Measurements from ENCODE around the gene RAB11FIP4. TPM values are rescaled to one million over a fixed set of nuclear protein-coding genes. Genes with fewer than 3 reads are reported as not detected.

RAB11FIP4 gene
- total RNA-seq, 1 experiment from 2014 or later, result 10.8 TPM

GRCh38 chr17:31424944-31425281 is 33.4 kb downstream of the RAB11FIP4 start:
- Histone ChIP-seq H3K27me3 (ENCODE audit: control insufficient read depth, insufficient read depth, low read length) (no peaks in the 10 kb centered on the region), H3K36me3 (ENCODE audit: control insufficient read depth, insufficient read depth, low read length) (no peaks in the 10 kb centered on the region), H3K27ac (ENCODE audit: low read length) (no peak overlapping the region), H3K4me3 (ENCODE audit: low read depth in 2 of 2, low read length in 2 of 2) (no peak overlapping the region), H3K9me3 (ENCODE audit: control insufficient read depth, insufficient read depth, low read depth, low read length) (no peaks in the 10 kb centered on the region), H3K4me1 (ENCODE audit: control insufficient read depth, insufficient read depth, low read length) (no peaks in the 10 kb centered on the region)
- TF ChIP-seq SIN3A (IDR thresholded peaks at IDR 0.05; ENCODE audit: borderline replicate concordance, insufficient read depth, low read depth, low read length), result no peak
- TF ChIP-seq CTCF (IDR thresholded peaks at IDR 0.05), result no peak
- TF ChIP-seq REST (IDR thresholded peaks at IDR 0.05; ENCODE audit: insufficient read depth in 1 of 2, low read depth in 2 of 2, low read length in 1 of 2), result no peak
- TF ChIP-seq TCF7L2 (IDR thresholded peaks at IDR 0.05; ENCODE audit: low read depth, low read length), result no peak
- no peak for TF ChIP-seq POLR2AphosphoS5 (IDR thresholded peaks at IDR 0.05; ENCODE audit: low read depth, low read length)
- ATAC-seq, result no peak
- intact Hi-C loops (cut with micrococcal nuclease; ENCODE audit: unreplicated experiment) (no loop called here), in situ Hi-C loops (cut with HindIII; ENCODE audit: low pct_unique_long_range_greater_than_20kb, low sequenced_read_pairs) (no loop called here)
- ChIA-PET POLR2A (no interaction called here), CTCF (interaction anchor here (0.6 to 1.6 kb wide), 2 partner anchors 12 to 24 kb away, joined by 4 read pairs; no protein-coding TSS in a partner anchor)
- no TSS peak for BruUV-seq (replicated peaks)
- no peak for DNase-seq (ENCODE audit: low read depth, low spot score)

- H3K4me3 ChIP-seq (ENCODE audit: low read depth in 2 of 2, low read length in 2 of 2), result no peak overlapping the region
- H3K36me3 ChIP-seq (ENCODE audit: control insufficient read depth, insufficient read depth, low read length), result no peaks in the 10 kb centered on the region
- in situ Hi-C loops (cut with HindIII; ENCODE audit: low pct_unique_long_range_greater_than_20kb, low sequenced_read_pairs), result no loop called here
- H3K27me3 ChIP-seq (ENCODE audit: control insufficient read depth, insufficient read depth, low read length), result no peaks in the 10 kb centered on the region
- no peak overlapping the region for H3K27ac ChIP-seq (ENCODE audit: low read length)
- CTCF ChIA-PET, result interaction anchor here (0.6 to 1.6 kb wide), 2 partner anchors 12 to 25 kb away, joined by 4 read pairs; no protein-coding TSS in a partner anchor
- H3K4me1 ChIP-seq (ENCODE audit: control insufficient read depth, insufficient read depth, low read length), result no peaks in the 10 kb centered on the region
- no TSS peak for BruUV-seq (replicated peaks)
- TF ChIP-seq SIN3A (IDR thresholded peaks at IDR 0.05; ENCODE audit: borderline replicate concordance, insufficient read depth, low read depth, low read length) (no peak), CTCF (IDR thresholded peaks at IDR 0.05) (no peak), REST (IDR thresholded peaks at IDR 0.05; ENCODE audit: insufficient read depth in 1 of 2, low read depth in 2 of 2, low read length in 1 of 2) (no peak), TCF7L2 (IDR thresholded peaks at IDR 0.05; ENCODE audit: low read depth, low read length) (no peak), POLR2AphosphoS5 (IDR thresholded peaks at IDR 0.05; ENCODE audit: low read depth, low read length) (no peak)
- DNase-seq (ENCODE audit: low read depth, low spot score) (no peak), ATAC-seq (no peak)
- no peaks in the 10 kb centered on the region for H3K9me3 ChIP-seq (ENCODE audit: control insufficient read depth, insufficient read depth, low read depth, low read length)
- POLR2A ChIA-PET, result no interaction called here
- intact Hi-C loops (cut with micrococcal nuclease; ENCODE audit: unreplicated experiment), result no loop called here
Measured at GRCh38 chr17:31425282-31426040, 34.0 kb downstream of the RAB11FIP4 start.
